GM21526 (cell line): ENCODE results near the gene BPIFB3.
"Not testable (repeated sequence)": the region's sequence is repeated elsewhere in the genome, so short reads cannot be mapped to it uniquely, and the experiment has no call there.

ENCODE experiments used
- ATAC-seq: cut with Tn5 transposase; IDR thresholded peaks from one replicate; pipeline ENCODE4 v1.9.1; 2021; ENCODE audit warnings: moderate library complexity; ENCODE audit not compliant: unreplicated experiment, low FRiP score

Gene BPIFB3

DNA sequence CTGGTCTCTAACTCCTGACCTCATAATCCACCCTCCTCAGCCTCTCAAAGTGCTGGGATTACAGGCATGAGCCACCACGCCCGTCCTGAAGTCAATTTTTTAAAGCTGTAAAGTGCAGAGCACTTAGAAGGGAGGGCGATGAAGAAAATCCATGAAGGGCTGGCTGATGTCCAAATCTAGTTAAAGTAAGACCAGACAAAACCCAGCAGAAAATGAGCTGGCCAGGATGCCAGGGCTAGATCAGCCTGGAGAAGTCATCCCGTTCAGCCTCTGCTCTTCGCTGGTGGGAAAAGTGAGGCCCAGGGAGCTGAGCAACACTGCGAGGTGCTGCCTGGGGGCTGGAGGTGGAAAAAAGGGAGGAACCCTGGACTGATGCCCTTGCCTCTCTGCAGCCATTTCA lies 28.8 kb downstream of the BPIFB3 start:
- ATAC-seq: no peak

DNA sequence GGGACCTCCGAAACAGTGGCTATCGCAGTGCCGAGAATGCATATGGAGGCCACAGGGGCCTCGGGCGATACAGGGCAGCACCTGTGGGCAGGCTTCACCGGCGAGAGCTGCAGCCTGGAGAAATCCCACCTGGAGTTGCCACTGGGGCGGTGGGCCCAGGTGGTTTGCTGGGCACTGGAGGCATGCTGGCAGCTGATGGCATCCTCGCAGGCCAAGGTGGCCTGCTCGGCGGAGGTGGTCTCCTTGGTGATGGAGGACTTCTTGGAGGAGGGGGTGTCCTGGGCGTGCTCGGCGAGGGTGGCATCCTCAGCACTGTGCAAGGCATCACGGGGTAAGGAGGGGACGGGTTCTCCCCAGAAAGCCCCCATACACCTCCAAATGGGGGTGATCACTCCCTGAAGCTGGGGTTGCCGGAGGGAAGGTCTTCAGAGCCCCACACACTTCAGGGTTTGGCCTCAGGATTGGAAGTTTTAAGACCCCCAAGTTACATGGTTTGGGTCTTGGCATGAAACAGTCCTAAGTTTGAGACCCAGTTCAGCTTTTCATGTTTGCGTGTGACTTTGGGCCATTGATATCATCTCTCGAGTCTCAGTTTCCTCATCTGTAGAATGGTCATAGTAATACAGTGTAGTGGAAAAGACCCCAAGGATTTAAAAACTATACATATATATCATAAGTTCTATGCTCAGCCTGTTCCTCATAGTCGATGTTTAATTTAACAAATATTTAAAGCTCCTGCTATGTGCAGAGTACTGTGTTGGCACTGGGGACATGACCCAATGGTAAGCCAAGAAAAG lies 30.0 kb downstream of the BPIFB3 start:
- no peak for ATAC-seq

DNA sequence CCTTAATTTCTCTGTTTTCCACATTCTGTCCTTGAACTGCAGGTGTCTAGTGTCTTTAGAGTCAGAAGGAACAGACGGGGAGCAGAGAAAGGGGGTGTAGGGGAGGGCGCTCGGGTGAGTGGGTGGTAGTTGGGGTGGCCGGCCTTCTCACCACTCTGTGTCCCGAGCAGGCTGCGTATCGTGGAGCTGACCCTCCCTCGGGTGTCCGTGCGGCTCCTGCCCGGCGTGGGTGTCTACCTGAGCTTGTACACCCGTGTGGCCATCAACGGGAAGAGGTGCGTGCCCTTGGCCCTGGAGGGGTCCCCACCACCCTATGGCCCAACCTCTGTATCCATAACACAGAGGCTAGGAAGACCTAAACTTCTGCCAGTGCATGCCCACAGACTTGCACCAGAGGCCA lies 31.0 kb downstream of the BPIFB3 start:
- ATAC-seq: no peak

DNA sequence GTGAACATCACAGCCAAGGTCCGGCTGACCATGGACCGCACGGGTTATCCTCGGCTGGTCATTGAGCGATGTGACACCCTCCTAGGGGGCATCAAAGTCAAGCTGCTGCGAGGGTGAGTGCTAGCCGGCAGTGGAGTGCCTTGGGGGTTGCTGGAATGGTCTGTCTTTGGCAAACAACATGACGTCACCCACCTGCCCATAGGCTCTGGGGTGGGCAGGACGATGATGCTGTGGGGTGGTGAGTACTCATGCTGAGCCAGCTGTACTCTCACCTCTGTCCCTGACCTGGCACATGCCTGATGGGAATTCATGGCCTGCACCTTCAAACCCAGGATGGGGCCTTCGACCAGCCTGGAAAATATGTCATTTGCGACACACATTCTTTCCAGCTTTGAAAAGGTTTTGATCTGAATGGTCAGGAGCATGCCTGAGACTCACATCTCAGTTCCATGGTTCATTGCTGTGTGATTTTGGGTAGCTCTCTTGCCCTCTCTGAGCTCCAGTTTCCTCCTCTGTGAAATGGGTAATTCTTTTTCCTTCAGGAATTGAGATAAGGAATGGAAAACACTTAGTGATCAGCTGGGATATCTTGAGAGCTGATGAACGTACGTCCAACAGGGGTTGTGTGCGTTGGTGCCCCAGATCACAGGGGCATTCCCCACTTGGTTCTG lies 32.5 kb downstream of the BPIFB3 start:
- ATAC-seq: no peak

DNA sequence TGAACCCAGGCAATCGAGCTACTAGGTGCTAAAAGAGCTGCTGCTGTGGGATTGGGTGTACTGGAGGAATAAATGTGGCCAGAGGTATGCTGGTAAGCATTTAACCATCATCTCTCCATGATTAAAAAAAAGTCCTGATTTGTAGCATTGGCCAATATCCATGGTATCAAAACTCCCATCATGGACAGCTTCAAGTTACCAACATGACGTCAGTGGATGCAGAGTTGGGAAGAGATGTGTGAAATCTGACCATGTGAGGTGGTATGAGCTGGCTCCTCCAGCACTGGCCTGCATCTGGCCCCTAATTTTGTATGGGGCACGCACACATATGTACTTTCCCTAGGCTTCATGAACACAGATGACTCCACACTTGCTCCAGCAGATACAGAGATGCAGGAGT lies 37.4 kb downstream of the BPIFB3 start:
- no peak for ATAC-seq

DNA sequence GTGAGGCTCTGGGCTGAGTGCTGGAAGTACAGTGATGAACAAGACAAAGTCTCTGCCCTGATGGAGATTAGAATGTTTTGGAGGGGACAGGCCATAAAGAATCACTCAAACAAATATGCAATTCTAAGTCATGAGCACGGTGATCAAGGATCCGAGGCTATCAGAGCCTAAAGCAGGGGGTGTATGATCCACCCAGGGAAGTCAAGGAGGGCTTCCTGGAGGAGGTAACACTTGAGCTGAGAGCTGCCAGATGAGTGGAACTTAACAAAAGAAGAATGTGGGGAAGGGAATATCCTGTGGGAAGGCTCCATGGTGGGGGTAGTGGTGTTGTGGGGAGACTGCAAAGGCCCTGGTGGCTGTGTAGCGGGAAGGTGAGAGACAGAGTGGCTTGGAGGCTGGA lies 38.0 kb downstream of the BPIFB3 start:
- no peak for ATAC-seq

DNA sequence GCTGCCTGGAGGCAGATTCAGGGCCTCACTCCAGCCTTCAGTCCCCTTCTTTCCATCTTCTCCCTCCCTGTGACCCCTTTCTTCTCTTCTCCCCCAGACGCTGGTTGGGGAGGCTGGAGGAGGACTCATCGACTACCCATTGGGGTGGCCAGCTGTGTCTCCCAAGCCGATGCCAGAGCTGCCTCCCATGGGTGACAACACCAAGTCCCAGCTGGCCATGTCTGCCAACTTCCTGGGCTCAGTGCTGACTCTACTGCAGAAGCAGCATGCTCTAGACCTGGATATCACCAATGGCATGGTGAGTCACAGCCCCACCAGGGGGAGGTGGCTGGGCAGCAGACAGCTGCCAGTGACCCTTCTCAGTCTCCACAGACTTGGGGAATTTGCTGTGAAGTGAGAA lies 38.7 kb downstream of the BPIFB3 start:
- no peak for ATAC-seq

DNA sequence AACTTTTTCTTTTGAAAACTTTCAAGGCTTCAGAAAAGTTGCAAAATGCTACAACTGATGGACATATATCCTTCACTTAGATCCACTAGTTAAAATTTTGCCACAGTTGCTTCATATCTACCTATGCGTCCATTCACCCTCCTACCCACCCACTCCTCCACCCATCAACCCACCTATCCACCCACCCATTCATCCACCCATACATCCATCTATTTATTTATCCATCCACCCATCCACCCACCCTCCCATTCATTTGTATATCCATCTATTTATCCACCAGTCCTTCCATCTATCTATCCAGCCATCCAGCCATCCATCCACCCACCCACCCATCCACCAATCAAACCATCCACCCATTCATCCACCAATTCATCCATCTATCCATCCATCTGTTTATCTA lies 39.4 kb downstream of the BPIFB3 start:
- ATAC-seq: no peak

DNA sequence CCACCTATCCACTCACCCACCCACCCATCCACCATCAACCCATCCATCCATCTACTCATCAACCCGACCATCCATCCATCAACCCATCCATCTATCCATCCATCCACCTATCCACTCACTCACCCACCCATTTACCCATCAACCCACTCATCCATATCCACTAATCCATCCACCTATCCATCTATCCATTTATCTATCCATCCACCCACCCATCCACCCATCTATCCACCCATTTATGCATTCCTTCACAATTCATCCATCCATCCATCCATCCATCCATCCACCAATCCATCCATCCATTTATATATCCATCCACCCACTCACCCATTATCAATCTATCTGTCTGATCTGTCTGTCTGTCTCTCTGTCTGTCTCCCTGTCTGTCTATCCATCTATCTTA lies 39.9 kb downstream of the BPIFB3 start:
- ATAC-seq: no peak

DNA sequence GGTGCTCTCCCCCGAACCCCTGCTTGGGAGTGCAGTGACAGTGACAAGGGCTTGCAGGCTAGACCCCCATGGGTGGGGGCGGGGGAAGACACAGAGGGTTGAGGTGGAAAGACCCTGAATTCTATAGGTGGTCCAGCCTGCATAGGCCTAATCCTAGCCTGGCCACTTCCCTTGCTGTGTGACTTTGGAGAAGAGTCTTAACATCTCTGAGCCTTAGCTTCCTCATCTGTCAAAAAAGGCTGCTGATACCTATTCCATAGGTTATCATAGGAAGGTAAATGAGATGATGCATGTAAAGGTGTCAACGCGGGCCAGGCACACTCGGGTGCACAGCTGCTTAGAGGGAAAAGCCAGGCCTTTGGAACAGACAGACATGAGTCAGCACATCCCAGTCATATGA lies 41.5 kb downstream of the BPIFB3 start:
- no peak for ATAC-seq

DNA sequence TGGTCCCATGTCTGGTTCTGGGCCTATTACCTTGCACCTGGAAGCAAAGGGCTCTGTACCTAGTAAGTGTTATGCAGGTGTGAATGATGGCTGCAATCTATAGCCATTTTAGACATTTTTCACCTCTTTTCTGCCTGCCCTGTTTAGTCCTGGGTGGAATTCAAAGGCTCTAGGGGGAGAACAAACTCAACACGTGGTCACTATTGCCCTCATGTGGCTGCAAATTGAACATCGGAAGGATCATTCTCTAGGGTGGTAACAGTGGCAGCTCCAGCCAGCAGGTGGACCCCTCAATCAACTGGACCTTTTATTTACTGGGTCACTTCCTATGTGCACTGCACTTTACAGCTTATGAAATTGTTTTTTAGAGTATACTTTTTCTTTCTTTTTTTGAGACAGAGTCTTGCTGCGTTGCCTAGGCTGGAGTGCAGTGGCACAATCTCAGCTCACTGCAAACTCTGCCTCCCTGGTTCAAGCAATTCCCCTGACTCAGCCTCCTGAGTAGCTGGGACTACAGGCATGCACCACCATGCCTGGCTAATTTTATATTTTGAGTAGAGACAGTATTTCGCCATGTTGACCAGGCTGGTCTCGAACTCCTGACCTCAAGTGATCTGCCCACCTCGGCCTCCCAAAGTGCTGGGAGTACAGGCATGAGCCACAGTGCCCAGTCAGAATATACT lies 42.3 kb downstream of the BPIFB3 start:
- not testable (repeated sequence) for ATAC-seq

DNA sequence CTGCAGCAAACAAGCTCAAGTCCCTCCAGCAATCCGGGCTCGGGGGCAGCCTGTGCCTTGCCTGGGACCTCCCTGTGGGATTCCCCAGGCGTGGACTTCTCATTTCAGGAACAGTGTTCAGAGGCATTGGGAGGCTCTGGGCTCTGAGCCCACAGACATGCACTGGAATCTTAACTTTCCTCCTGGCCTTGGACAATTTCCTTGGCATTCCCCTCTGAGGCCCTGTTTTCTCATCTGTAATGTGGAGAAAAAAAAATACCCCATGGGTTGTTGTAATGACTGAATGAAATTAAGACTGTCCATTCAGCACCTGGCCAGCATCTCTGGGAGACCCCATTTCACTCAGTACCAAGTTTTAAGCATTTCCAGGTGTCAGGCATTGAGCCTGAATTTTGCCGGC lies 43.3 kb downstream of the BPIFB3 start:
- ATAC-seq: no peak

DNA sequence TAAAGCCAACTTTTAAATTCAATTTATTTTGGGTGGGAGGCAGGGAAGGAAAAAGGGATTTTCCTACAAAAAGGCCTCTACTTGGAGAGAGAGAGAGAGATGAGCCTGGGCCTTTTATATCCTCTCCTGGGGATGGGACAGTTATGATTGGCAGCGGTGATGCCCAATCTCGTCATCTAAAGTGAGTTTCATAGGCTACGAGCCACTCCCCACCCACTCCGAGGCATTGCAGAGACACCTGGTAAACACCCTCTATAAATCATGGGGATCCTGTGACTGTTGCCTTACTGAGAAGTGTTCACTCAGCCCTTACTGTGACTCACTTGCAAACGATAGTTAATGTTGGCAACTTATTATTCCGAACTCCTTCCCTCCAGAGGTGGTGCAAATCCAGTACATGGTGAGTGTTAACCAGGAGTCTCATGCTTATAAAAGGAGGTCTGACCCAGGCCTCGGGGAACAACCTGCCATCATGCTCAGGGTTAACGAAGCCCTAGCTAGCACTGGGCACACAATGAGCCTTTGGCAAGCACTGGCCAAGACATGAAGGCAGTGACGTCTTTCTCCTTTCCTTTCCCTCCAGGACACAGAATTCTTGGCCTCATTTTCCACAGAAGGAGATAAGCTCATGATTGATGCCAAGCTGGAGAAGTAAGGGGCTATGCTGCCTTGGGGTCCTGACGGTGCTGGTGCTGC lies 46.3 kb downstream of the BPIFB3 start:
- no peak for ATAC-seq

DNA sequence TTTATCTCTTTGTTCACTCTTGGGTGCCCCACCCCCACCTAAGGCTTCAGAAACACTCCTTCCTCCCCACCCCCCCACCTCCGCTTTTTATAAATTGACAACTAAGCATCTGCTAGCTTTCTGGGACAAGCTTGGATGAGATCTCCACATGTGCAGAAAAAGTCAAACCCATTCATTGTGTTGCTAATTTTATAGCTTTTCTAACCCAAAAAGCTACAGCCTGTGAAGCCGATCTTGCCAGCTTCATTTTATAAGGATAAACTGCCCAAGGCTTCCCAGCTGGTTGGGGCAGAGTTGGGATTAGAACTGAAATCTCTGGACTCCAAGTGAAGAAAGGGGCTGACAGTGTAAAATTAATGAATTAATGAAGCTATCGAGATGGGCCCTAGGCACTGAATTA lies 49.9 kb downstream of the BPIFB3 start:
- ATAC-seq: no peak

DNA sequence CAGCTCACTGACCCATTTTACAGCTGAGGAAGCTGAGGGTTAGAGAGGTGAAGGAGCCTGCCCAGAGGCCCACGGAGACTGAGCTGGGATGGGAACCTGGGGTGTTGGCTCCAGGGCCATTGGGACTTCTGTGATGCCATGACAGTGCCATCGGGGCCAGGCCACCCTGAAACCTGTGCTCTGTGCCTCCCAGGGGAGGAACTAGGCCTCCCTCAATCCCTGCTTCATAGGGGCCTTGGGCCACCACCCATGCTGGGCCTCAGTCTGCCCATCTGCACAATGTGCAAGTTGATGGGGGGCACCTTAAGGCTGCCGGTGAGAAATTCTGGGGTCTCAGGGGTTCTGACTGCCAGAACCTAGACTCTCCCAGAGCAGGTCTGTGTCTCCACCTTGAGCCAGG lies 50.6 kb downstream of the BPIFB3 start:
- no peak for ATAC-seq

DNA sequence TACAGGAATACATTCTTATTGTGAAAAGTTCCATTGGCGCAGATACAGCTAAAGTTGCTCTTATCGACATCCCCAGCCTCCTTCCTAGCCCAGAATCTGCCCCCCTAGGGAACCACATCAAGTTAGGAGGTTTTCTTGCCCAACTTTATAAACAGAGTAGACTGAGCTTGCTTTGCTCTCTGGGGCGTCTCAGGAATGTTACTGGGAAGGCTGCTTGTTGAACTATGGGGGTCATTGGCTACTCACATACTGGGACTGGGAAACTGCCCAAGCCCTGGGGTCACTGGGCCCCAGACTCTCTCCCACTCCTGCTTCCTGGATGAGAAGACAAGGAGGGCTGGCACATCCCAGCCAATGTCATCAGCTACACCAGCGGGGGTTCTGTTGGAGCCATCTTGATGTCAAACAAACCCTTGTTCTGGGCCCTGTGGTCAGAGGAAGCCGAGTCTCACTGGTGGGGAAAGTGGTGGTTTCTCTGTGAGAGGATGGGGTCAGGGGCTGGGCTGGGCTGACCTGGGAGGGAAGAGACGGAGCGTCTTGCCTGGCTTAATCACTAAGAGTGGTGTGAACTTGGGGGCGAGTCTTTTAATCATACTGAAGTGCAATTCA lies 51.7 kb downstream of the BPIFB3 start:
- ATAC-seq: no peak

DNA sequence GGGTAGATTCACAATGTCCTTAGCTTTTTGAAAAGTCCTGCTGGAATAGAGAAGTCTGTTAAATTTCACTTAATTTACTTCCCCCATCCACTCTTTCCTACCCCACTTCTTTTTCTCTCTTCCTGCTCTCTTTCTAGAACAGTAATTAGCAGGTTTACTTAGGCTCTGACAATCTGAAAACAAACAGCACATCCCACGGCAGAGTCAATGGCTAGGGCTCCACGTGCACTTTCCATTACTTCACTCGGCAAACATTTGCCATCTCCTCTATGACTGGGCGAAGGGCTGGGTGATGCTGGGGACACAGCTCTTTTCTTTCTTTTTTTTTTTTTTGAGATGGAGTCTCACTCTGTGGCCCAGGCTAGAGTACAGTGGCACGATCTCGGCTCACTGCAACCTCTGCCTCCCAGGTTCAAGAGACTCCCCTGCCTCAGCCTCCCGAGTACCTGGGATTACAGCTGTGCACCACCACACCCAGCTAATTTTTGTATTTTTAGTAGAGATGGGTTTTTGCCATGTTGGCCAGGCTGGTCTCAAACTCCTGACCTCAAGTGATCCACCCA lies 52.4 kb downstream of the BPIFB3 start:
- not testable (repeated sequence) for ATAC-seq

DNA sequence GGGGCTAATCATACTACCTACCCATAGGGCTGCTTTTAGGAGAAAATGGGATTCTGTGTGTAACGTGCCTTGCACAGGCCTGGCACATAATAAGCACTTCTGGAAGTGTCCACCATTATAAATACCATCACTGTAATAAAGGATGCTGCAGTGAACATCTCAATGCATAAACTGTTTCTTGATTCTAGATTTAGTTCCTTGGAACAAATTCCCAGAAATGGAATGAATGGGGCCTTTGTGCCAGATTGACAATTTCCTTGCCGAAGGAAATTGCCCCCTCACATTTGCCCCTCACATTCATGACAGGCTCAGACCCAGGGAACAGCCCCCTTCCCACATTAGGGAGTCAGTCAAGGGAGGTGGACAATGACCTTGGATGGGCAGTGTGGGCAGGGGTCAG lies 55.0 kb downstream of the BPIFB3 start:
- no peak for ATAC-seq

DNA sequence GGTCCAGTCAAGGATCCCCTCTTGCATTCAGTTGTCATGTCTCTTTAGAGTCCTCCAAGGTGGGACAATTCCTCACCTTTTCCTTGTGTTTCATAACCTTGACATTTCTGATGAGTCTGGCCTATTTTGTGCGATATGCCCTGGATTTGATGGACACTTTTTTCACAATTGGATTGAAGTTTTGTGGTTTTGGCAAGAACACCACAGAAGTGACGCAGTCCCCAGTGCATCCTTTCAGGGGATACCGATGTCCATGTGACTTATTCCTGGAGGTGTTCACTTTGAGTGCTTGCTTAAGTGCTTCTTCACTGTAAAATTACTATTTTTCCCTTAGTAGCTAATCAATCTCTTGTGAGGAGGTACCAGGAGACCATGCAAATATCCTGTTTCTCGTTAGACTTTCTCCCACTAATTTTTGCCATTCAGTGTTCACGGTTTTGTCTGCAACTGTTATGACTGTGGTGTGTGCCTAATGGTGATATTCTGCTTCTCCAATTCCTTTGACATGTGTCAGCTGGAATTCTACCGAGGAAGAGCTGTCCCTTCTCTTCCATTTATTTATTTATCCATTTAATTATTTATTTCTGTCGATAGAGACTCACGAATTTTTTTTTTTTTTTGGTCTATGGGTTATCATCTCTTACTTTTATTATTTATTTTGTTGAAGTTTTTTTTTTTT lies 56.6 kb downstream of the BPIFB3 start:
- no peak for ATAC-seq

DNA sequence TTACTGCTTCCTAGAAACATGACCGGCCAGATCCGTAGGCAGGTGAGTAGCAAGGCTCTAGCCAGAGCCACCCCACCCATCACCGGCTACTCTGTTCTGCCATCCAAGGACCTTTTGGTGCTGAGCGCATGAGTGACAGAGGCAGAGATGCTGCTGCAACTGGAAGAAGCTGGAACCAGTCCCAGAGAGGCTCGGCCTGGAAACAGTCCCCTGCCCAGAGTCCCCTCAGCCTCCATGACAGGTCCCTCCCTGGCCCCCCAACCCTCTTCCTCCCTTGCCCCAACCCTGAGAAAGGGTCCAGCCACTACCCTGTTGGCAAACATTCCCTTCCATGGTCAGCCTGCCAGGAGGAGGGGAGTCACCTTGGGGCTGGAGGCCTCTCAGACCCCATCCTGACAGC lies 57.6 kb downstream of the BPIFB3 start:
- ATAC-seq: no peak
